Urinary bladder (tissue), 4 donors: Measurements from ENCODE around the gene RANBP3L. TPM values are rescaled to one million over a fixed set of nuclear protein-coding genes. Genes with fewer than 3 reads are reported as not detected.
"Not testable (repeated sequence)": the region's sequence is repeated elsewhere in the genome, so short reads cannot be mapped to it uniquely, and the experiment has no call there.

ENCODE experiments used
- DNase-seq: peaks from one replicate; pipeline ENCODE4 v3.0.0-alpha.2; 2015; ENCODE audit errors: extremely low spot score
- H3K27ac ChIP-seq: one replicate; pipeline ENCODE4 v1.5.1; 2013; ENCODE audit warnings: low read depth, mild to moderate bottlenecking, moderate library complexity
- H3K36me3 ChIP-seq: one replicate; pipeline ENCODE4 v1.6.1; 2013; ENCODE audit warnings: mild to moderate bottlenecking, moderate library complexity; ENCODE audit not compliant: insufficient read depth
- H3K4me1 ChIP-seq: one replicate; pipeline ENCODE4 v1.6.1; 2013; ENCODE audit warnings: mild to moderate bottlenecking, moderate library complexity; ENCODE audit not compliant: insufficient read depth
- H3K4me3 ChIP-seq: one replicate; pipeline ENCODE4 v1.5.1; 2013; ENCODE audit warnings: low read depth, low read length
- WGBS: extraction: QIAGEN DNeasy Blood & Tissue Kit; methylation state at CpG from one replicate; pipeline ENCODE4 v1.1.7; 2013; 5-methylcytosine and 5-hydroxymethylcytosine counted together
- polyA plus RNA-seq: library from polyadenylated mRNA; stranded (reverse); fragments of 200-250 nt; gene quantifications from one replicate; pipeline ENCODE4 v1.2.3, GENCODE V29; 2013
- total RNA-seq: library from RNA; depleted of rRNA; stranded (reverse); fragments of >200 nt; gene quantifications from one replicate; pipeline ENCODE4 v1.2.3, GENCODE V29; 2014
- donor health status: healthy with polysubstance abuse.
- donor health status: healthy.

The RANBP3L gene
- total RNA-seq (5.7 TPM), polyA plus RNA-seq (38.7 TPM)

DNA sequence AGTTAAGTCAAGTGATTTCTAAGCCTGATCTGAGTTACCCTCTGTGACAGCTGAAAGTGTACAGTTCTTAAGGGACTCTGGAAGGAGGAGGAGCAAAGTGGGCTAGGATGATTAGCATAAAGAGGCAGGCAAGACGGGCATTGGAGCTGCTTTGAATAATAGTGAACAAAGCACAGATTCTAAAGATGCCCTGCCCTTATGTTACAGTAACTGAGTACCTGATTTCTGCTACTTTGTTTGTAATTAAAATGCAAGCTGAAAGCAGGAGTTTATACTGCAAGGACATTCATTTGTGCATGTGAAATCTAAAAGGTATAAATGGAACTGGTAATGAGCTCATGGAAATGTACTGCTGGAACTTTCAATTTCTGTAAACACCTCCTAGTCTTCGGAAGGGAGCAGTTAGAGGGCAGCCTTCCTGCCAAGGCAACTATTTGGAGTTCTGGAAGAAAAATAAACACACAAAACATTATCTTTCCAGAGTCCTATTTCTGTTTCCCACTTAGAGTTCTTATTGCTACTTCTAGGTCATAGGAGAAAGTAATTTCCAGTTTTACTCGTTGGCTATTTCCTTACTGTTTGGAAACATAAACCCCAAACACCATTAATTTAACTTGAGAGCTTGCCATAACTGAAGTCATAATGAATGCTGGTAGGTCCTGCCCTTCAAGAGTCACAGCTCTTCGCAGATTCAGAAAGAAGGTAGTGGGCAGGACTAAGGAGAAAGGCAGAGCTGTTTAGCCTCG, at the start of gene RANBP3L:
RANBP3L (minus strand) TSS at position 45 of the 746 bp plus-strand sequence. CDS start 486 bp downstream, outside the sequence.
- Histone ChIP-seq H3K4me1 (peaks cover 3% of the 10 kb centered on the region), H3K4me3 (peak within 1 kb of the TSS; percentile 2), H3K27ac (no peak within 1 kb of the TSS), H3K36me3 (no peaks in the 10 kb centered on the region)
- WGBS, result 6% methylated on average over 5 of the region's 5 CpGs
- peak; percentile 48 for DNase-seq

GRCh38 chr5:36346896-36347690, 45.4 kb upstream of the RANBP3L start:
- WGBS, result 64% methylated on average over 5 of the region's 5 CpGs
- Histone ChIP-seq H3K27ac (no peak overlapping the region), H3K4me3 (no peak overlapping the region), H3K36me3 (no peaks in the 10 kb centered on the region), H3K4me1 (no peaks in the 10 kb centered on the region)
- DNase-seq, result no peak

- Histone ChIP-seq H3K36me3 (no peaks in the 10 kb centered on the region), H3K4me1 (no peaks in the 10 kb centered on the region), H3K4me3 (no peak overlapping the region), H3K27ac (no peak overlapping the region)
- DNase-seq, result no peak
- WGBS, result 94% methylated on average over 2 of the region's 2 CpGs
These were observed 43.2 kb upstream of the RANBP3L start for GRCh38 chr5:36344899-36345298.

GRCh38 chr5:36341720-36342119, 40.0 kb upstream of the RANBP3L start:
- 87% methylated on average over 4 of the region's 4 CpGs for WGBS
- not testable (repeated sequence) for H3K4me3 ChIP-seq, DNase-seq, H3K36me3 ChIP-seq, H3K4me1 ChIP-seq, H3K27ac ChIP-seq

- H3K36me3 ChIP-seq, result no peaks in the 10 kb centered on the region
- no peak overlapping the region for H3K27ac ChIP-seq
- WGBS, result 43% methylated on average over 1 of the region's 1 CpG
- H3K4me3 ChIP-seq, result no peak overlapping the region
- H3K4me1 ChIP-seq, result no peaks in the 10 kb centered on the region
- DNase-seq, result no peak
These were observed 35.9 kb upstream of the RANBP3L start for GRCh38 chr5:36337597-36337996.

GRCh38 chr5:36334315-36334714, 32.6 kb upstream of the RANBP3L start:
- DNase-seq, result peak; percentile 46
- Histone ChIP-seq H3K27ac (no peak overlapping the region), H3K4me1 (no peaks in the 10 kb centered on the region), H3K4me3 (no peak overlapping the region), H3K36me3 (no peaks in the 10 kb centered on the region)
- 43% methylated on average over 5 of the region's 5 CpGs for WGBS

- H3K27ac ChIP-seq, H3K36me3 ChIP-seq, H3K4me3 ChIP-seq, DNase-seq, H3K4me1 ChIP-seq: not testable (repeated sequence)
- 88% methylated on average over 13 of the region's 13 CpGs for WGBS
These were observed 31.0 kb upstream of the RANBP3L start for GRCh38 chr5:36332720-36333119.

GRCh38 chr5:36325196-36325595, 23.5 kb upstream of the RANBP3L start:
- no peaks in the 10 kb centered on the region for H3K36me3 ChIP-seq
- no peaks in the 10 kb centered on the region for H3K4me1 ChIP-seq
- no peak overlapping the region for H3K4me3 ChIP-seq
- DNase-seq, result no peak
- no peak overlapping the region for H3K27ac ChIP-seq

DNA sequence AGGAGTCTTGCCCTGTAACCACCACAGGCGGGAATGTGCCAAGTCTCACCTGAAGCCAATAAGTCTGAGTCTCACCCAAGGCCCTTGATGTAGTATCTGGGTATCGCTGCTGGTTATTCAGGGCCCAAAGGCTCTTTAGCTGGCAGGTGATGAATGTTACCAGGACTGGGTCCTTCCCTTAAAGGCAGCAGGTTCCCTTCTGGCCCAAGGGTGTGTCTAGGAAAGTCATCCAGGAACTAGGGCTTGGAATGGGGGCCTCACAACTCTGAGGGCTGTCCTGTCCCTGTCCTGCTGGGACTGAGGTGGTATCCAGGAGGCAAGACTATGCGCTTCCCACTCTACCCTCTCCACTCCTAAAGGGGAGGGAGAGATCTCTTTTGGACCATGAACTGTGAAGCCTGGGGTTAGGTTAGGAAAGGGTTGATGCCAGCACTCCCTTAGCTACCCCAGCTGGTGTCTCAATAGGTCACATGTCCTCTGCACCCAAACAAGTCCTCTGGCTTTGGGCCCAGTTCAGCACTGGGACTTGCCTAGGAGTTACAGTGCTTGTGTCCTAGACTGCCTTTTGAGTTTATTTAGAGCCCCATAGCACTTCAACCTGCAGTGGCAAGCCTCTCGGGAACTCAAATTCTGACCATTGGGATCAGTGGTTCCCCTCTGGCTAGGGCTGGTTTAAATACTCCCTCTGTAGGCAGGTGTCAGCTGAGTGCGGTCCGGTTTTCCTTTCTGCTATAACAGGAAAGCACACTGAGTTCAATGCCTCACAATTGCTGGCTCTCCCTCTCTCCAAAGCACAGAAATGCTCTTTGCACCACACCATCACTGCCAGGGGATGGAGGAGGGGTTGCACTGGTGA, 22.5 kb upstream of the RANBP3L start:
- Histone ChIP-seq H3K4me1 (no peaks in the 10 kb centered on the region), H3K27ac (no peak overlapping the region), H3K36me3 (no peaks in the 10 kb centered on the region), H3K4me3 (no peak overlapping the region)
- WGBS, result 94% methylated on average over 6 of the region's 6 CpGs
- DNase-seq, result no peak

GRCh38 chr5:36312953-36313672, 11.4 kb upstream of the RANBP3L start:
- H3K4me1 ChIP-seq, result no peaks in the 10 kb centered on the region
- no peaks in the 10 kb centered on the region for H3K36me3 ChIP-seq
- no peak overlapping the region for H3K4me3 ChIP-seq
- WGBS, result 82% methylated on average over 1 of the region's 1 CpG
- H3K27ac ChIP-seq, result no peak overlapping the region
- DNase-seq, result no peak

DNA sequence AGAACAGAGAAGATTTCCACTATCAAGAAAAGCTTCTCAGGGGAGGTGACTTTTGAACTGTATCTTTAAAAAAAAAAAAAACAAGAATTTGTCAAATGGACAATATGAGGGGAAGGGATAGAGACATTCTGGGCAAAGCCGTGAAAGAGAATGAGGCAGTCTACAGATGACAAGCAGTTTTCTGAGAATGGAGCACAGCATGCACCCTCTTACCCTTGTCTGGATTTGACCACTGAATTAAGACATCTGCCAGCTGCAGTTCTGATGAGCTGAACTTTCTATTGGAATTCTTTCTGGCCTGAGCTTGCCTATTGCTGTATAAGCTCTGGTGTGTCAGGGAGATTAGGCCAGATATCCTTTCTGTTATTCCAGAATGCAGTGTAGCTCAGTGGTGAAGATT, 10.3 kb upstream of the RANBP3L start:
- Histone ChIP-seq H3K36me3 (no peaks in the 10 kb centered on the region), H3K4me3 (no peak overlapping the region), H3K4me1 (no peaks in the 10 kb centered on the region), H3K27ac (no peak overlapping the region)
- 32% methylated on average over 1 of the region's 1 CpG for whole genome bisulfite sequencing
- DNase-seq, result no peak

DNA sequence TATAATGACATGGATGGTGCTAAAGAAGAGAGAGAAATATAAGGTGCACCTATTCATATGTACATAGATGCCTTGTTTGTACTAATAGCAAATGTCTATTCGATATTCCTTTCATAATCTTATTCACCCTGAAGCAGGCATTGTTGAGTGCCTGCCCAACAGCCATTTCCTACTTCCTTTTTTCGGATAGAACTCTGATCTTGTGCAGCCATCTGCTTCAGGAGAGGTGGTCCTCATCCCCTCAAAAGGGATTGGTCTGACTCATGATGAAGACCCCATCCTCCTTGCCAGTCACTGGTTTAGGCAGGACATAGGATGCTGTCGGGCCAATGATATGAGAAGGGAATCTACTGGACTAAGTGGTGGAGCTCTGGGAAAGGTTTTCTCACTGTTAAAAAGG, 8.4 kb upstream of the RANBP3L start:
- no peak overlapping the region for H3K27ac ChIP-seq
- H3K36me3 ChIP-seq, result no peaks in the 10 kb centered on the region
- 87% methylated on average over 3 of the region's 3 CpGs for WGBS

More for the DNA sequence above, 8.4 kb upstream of the RANBP3L start:
- H3K4me1 ChIP-seq, result no peaks in the 10 kb centered on the region
- H3K4me3 ChIP-seq, result no peak overlapping the region
- DNase-seq, result no peak
